Transverse colon (tissue), 4 donors: Measurements from ENCODE around the gene HES4. TPM values are rescaled to one million over a fixed set of nuclear protein-coding genes. Genes with fewer than 3 reads are reported as not detected.

Experiments
- DNase-seq: peaks from one replicate; pipeline ENCODE4 v3.0.0-alpha.2; 2019
- H3K27ac ChIP-seq, 4 donors: fragments of 200-600 bp; sonication (generic); 2 replicates each; pipeline ENCODE4 v1.5.1; 2016 to 2018; ENCODE audit warnings: inconsistent platforms in 4 of 4
- H3K27me3 ChIP-seq: fragments of 200-600 bp; sonication (generic); 2 replicates; pipeline ENCODE4 v1.5.1; 2017; ENCODE audit warnings: inconsistent platforms
- H3K36me3 ChIP-seq, 4 donors: fragments of 200-600 bp; sonication (generic); 2 replicates each; pipeline ENCODE4 v1.5.1; 2017 to 2019; ENCODE audit warnings: inconsistent platforms in 4 of 4
- H3K4me1 ChIP-seq, 4 donors: fragments of 200-600 bp; sonication (generic); 2 replicates each; pipeline ENCODE4 v1.5.1; 2017 to 2020; ENCODE audit warnings: inconsistent platforms in 4 of 4
- H3K4me3 ChIP-seq, 4 donors: fragments of 200-600 bp; sonication (generic); 1 replicate in 1 of 4; 2 replicates in 3 of 4; pipeline versions ENCODE4 v1.5.1 to v1.6.1; 2017 to 2019; ENCODE audit warnings: inconsistent platforms in 4 of 4
- H3K9me3 ChIP-seq, 2 donors: fragments of 200-600 bp; sonication (generic); 2 replicates each; pipeline ENCODE4 v1.5.1; 2017 to 2019; ENCODE audit warnings: inconsistent platforms in 2 of 2
- CTCF ChIP-seq, 5 experiments: fragments of 200-600 bp in 3 of 5; fragments of 450-650 bp in 2 of 5; sonication (generic) in 3 of 5; IDR thresholded peaks; 1 replicate in 2 of 5; 2 replicates in 3 of 5; pipeline ENCODE4 v1.5.1; 2016 to 2017; ENCODE audit warnings: antibody characterized with exemption in 5 of 5, inconsistent platforms in 3 of 5, mild to moderate bottlenecking in 2 of 5, moderate library complexity in 1 of 5
- EP300 ChIP-seq: sonication (generic); formaldehyde crosslinking; IDR thresholded peaks from one replicate; pipeline ENCODE4 v1.6.1; 2017; ENCODE audit warnings: antibody characterized with exemption, low read depth
- POLR2A ChIP-seq: fragments of 450-650 bp; IDR thresholded peaks from one replicate; pipeline ENCODE4 v1.6.1; 2016; ENCODE audit warnings: antibody characterized with exemption, mild to moderate bottlenecking, moderate library complexity
- POLR2AphosphoS5 ChIP-seq, 3 donors: sonication (generic); formaldehyde crosslinking; IDR thresholded peaks; one replicate each; pipeline ENCODE4 v1.6.1; 2016; ENCODE audit warnings: antibody characterized with exemption in 3 of 3
- WGBS, 2 donors: methylation state at CpG; one replicate each; pipeline ENCODE4 v1.1.5; 2018; ENCODE audit warnings: low coverage in 1 of 2; 5-methylcytosine and 5-hydroxymethylcytosine counted together
- in situ Hi-C, 4 donors: fragments of 200-750 bp; cut with MboI; loops; one replicate each; pipeline versions ENCODE4 v1.15.0 to v1.15.1; 2017; ENCODE audit warnings: low sequenced_read_pairs in 3 of 4, low pct_ligation_motif_present in 1 of 4, low pct_unique_long_range_greater_than_20kb in 1 of 4
- intact Hi-C: fragments of 100-400 bp; cut with DNase I; formaldehyde crosslinking; loops from one replicate; pipeline ENCODE4 v1.15.1; 2023; ENCODE audit warnings: low total_unique reads
- total RNA-seq, 4 donors: library from RNA; depleted of rRNA; stranded (reverse); fragments of >200 nt; gene quantifications; one replicate each; pipeline ENCODE4 v1.1.0, GENCODE V29; 2016

The HES4 gene
- total RNA-seq, 4 donors from 2014 or later, result 10.8 to 140 (median 15.7) TPM

GRCh38 chr1:1006305-1007159 lies 6.6 kb upstream of the HES4 start:
- TF ChIP-seq CTCF (IDR thresholded peaks at IDR 0.05), result no peak
- TF ChIP-seq EP300, result peak; percentile 26
- TF ChIP-seq POLR2AphosphoS5 (IDR thresholded peaks at IDR 0.05), result peak in 2 of 3 donors; percentile 75 to 85
- TF ChIP-seq POLR2A, result peak; percentile 46

GRCh38 chr1:1005774-1006304 lies 5.9 kb upstream of the HES4 start:
- DNase-seq, result no peak
- H3K4me3 ChIP-seq, result peak overlapping the region in 1 of 4 donors; percentile 5
- 55% methylated on average over 22 of the region's 23 CpGs; no CpG with 5 or more reads in 1 of the 2 donors for WGBS, 2 donors

More at GRCh38 chr1:1006305-1007159, 6.6 kb upstream of the HES4 start:
- Histone ChIP-seq H3K9me3 (no peaks in the 10 kb centered on the region), H3K36me3 (no peaks in the 10 kb centered on the region), H3K27me3 (peaks cover 12% of the 10 kb centered on the region), H3K4me3 (peak overlapping the region in 1 of 4 donors; percentile 5), H3K4me1 (peaks cover 12 to 29% (median 24%) of the 10 kb centered on the region in 4 donors), H3K27ac (peak overlapping the region in 3 of 4 donors; percentile 57 to 68 (median 62))
- DNase-seq, result peak; percentile 85
- intact Hi-C loops, result no loop called here
- in situ Hi-C loops, result no loop called here
- 70% methylated on average over 35 of the region's 37 CpGs; no CpG with 5 or more reads in 1 of the 2 donors for WGBS, 2 donors

GRCh38 chr1:1004780-1005697 lies 5.1 kb upstream of the HES4 start:
- peaks cover 19 to 44% (median 39%) of the 10 kb centered on the region in 4 donors for H3K4me1 ChIP-seq
- intact Hi-C loops, result no loop called here
- no peaks in the 10 kb centered on the region for H3K36me3 ChIP-seq
- peak overlapping the region in 1 of 4 donors; percentile 5 for H3K4me3 ChIP-seq
- no peak for TF ChIP-seq POLR2AphosphoS5 (IDR thresholded peaks at IDR 0.05)
- no peak for TF ChIP-seq EP300
- no peak for TF ChIP-seq POLR2A
- TF ChIP-seq CTCF (IDR thresholded peaks at IDR 0.05), result no peak
- H3K27ac ChIP-seq, result peak overlapping the region in 3 of 4 donors; percentile 57 to 68 (median 62)
- H3K9me3 ChIP-seq, result no peaks in the 10 kb centered on the region
- in situ Hi-C loops, result no loop called here
- WGBS, 2 donors, result 27 to 30% methylated on average over 4 to 14 of the region's 21 CpGs
- H3K27me3 ChIP-seq, result peaks cover 26% of the 10 kb centered on the region
- DNase-seq, result peak; percentile 36

More at GRCh38 chr1:1005774-1006304, 5.9 kb upstream of the HES4 start:
- peak overlapping the region in 3 of 4 donors; percentile 57 to 68 (median 62) for H3K27ac ChIP-seq
- intact Hi-C loops, result no loop called here
- H3K4me1 ChIP-seq, result peaks cover 18 to 36% (median 31%) of the 10 kb centered on the region in 4 donors
- no peaks in the 10 kb centered on the region for H3K36me3 ChIP-seq
- H3K9me3 ChIP-seq, result no peaks in the 10 kb centered on the region
- in situ Hi-C loops, result no loop called here
- peaks cover 19% of the 10 kb centered on the region for H3K27me3 ChIP-seq
- TF ChIP-seq CTCF (IDR thresholded peaks at IDR 0.05) (no peak), POLR2A (no peak), EP300 (no peak)
